Measurements from ENCODE around the gene OR5B3.

DNA sequence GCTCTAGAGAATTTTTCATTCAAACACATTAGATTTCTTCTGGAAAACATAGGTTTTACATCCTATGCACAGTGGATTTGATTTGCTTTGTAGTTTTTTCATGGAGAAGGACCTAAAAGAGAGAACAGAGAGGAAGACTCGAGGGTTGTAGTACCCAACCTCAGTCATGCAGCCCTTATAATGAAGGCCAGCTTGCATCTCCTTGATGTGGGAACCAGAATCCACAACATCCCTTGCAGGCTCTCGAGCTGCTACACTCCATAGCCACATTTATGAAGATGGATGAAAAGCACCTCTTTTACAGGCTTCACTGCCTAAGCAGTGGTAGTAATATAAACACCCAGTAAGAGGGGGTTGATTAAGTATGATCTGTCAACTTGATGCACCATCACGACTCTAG is 44.9 kb upstream of the OR5B3 start:
- TF ChIP-seq POLR2A (IDR thresholded peaks at IDR 0.05; ENCODE audit: low read length) (no peak), GATA1 (IDR thresholded peaks at IDR 0.05; ENCODE audit: low read depth, low read length) (no peak)

Data from erythroblast (primary cell).